Stomach (tissue), 9 donors: ENCODE measurements around the gene MBP. TPM values are rescaled to one million over a fixed set of nuclear protein-coding genes. Genes with fewer than 3 reads are reported as not detected.

Experiments used
- DNase-seq, 2 donors: peaks; one replicate each; pipeline versions ENCODE4 v3.0.0 to v3.0.0-alpha.2; 2013 to 2019
- H3K27ac ChIP-seq, 5 donors: fragments of 200-600 bp in 4 of 5; sonication (generic) in 4 of 5; one replicate each; pipeline ENCODE4 v1.5.1; 2013 to 2019; ENCODE audit warnings: mild to moderate bottlenecking in 1 of 5, moderate library complexity in 1 of 5
- H3K27me3 ChIP-seq, 3 donors: fragments of 200-600 bp; sonication (generic); one replicate each; pipeline ENCODE4 v1.5.1; 2017 to 2019; ENCODE audit warnings: mixed run types in 1 of 3
- H3K36me3 ChIP-seq, 4 donors: fragments of 200-600 bp; sonication (generic); 1 replicate in 3 of 4; 2 replicates in 1 of 4; pipeline ENCODE4 v1.5.1; 2016 to 2019
- H3K4me1 ChIP-seq, 4 donors: fragments of 200-600 bp; sonication (generic); one replicate each; pipeline ENCODE4 v1.5.1; 2016 to 2019
- H3K4me3 ChIP-seq, 4 donors: fragments of 200-600 bp; sonication (generic) in 3 of 4; one replicate each; pipeline ENCODE4 v1.5.1; 2016 to 2019; ENCODE audit warnings: mild to moderate bottlenecking in 1 of 4
- H3K9me3 ChIP-seq, 4 donors: fragments of 200-600 bp; sonication (generic); one replicate each; pipeline ENCODE4 v1.5.1; 2016 to 2019
- CTCF ChIP-seq, 7 experiments: fragments of 450-650 bp in 4 of 7; fragments of 200-600 bp in 3 of 7; sonication (generic) in 3 of 7; IDR thresholded peaks; one replicate each; pipeline ENCODE4 v1.5.1; 2016 to 2019; ENCODE audit warnings: antibody characterized with exemption in 7 of 7, control low read depth in 2 of 7, mild to moderate bottlenecking in 1 of 7
- EP300 ChIP-seq: sonication (generic); formaldehyde crosslinking; IDR thresholded peaks from one replicate; pipeline ENCODE4 v1.6.1; 2017; ENCODE audit warnings: antibody characterized with exemption
- POLR2A ChIP-seq, 4 donors: fragments of 450-650 bp; IDR thresholded peaks; one replicate each; pipeline ENCODE4 v1.6.1; 2016; ENCODE audit warnings: antibody characterized with exemption in 4 of 4, control low read depth in 2 of 4, mild to moderate bottlenecking in 1 of 4, moderate library complexity in 1 of 4
- POLR2AphosphoS5 ChIP-seq, 3 donors: sonication (generic); formaldehyde crosslinking; IDR thresholded peaks; one replicate each; pipeline ENCODE4 v1.6.1; 2016; ENCODE audit warnings: antibody characterized with exemption in 3 of 3
- WGBS, 5 donors: extraction: QIAGEN DNeasy Blood & Tissue Kit in 3 of 5; methylation state at CpG; one replicate each; pipeline versions ENCODE4 v1.1.5 to v1.1.7; 2013 to 2018; 5-methylcytosine and 5-hydroxymethylcytosine counted together
- intact Hi-C: fragments of 100-400 bp; cut with DNase I; formaldehyde crosslinking; loops from one replicate; pipeline ENCODE4 v1.15.1; 2023; ENCODE audit warnings: low total_unique reads
- polyA plus RNA-seq, 3 donors: library from polyadenylated mRNA; stranded (reverse); fragments of 200-250 nt; gene quantifications; one replicate each; pipeline ENCODE4 v1.2.3, GENCODE V29; 2013
- total RNA-seq, 5 donors: library from RNA; depleted of rRNA; stranded (reverse); fragments of >200 nt; gene quantifications; one replicate each; pipeline versions ENCODE4 v1.1.0 to v1.2.3, GENCODE V29; 2014 to 2016
- donor health status: healthy with polysubstance abuse.
- donor health status: Bipolar disorder and iron deficiency.
- donor health status: healthy.

Gene MBP
- total and polyA plus RNA-seq, 8 donors: 7.9 to 407 (median 33.3) TPM

GRCh38 chr18:77042583-77042982 is 90.0 kb downstream of the MBP start:
- H3K27me3 ChIP-seq: no peaks in the 10 kb centered on the region
- peaks cover 0 to 28% (median 18%) of the 10 kb centered on the region in 4 donors for H3K36me3 ChIP-seq
- TF ChIP-seq POLR2A (IDR thresholded peaks at IDR 0.05): no peak
- no peak for TF ChIP-seq CTCF (IDR thresholded peaks at IDR 0.05)
- no peak for TF ChIP-seq POLR2AphosphoS5 (IDR thresholded peaks at IDR 0.05)
- TF ChIP-seq EP300: no peak
- no peak for DNase-seq
- intact Hi-C loops: no loop called here
- peaks cover 0 to 16% (median 0%) of the 10 kb centered on the region in 4 donors for H3K4me1 ChIP-seq
- H3K27ac ChIP-seq: no peak overlapping the region
- no peak overlapping the region for H3K4me3 ChIP-seq
- no peaks in the 10 kb centered on the region for H3K9me3 ChIP-seq
- WGBS, 5 donors: 83 to 90% (median 85%) methylated on average over 10 of the region's 10 CpGs

- intact Hi-C loops: no loop called here
- Histone ChIP-seq H3K9me3 (no peaks in the 10 kb centered on the region), H3K27me3 (no peaks in the 10 kb centered on the region), H3K36me3 (peaks cover 0 to 21% (median 6%) of the 10 kb centered on the region in 4 donors), H3K4me3 (no peak overlapping the region), H3K27ac (no peak overlapping the region), H3K4me1 (peaks cover 0 to 29% (median 8%) of the 10 kb centered on the region in 4 donors)
- no peak for TF ChIP-seq CTCF (IDR thresholded peaks at IDR 0.05)
- TF ChIP-seq POLR2AphosphoS5 (IDR thresholded peaks at IDR 0.05): no peak
- TF ChIP-seq POLR2A (IDR thresholded peaks at IDR 0.05): no peak
- TF ChIP-seq EP300: no peak
- WGBS, 5 donors: 76 to 88% (median 78%) methylated on average over 10 of the region's 10 CpGs
- no peak for DNase-seq
Measured at GRCh38 chr18:77039196-77040130, 93.1 kb downstream of the MBP start.

GRCh38 chr18:77038182-77038858 is 94.3 kb downstream of the MBP start:
- WGBS, 5 donors: 68 to 86% (median 73%) methylated on average over 3 of the region's 3 CpGs
- Histone ChIP-seq H3K4me3 (no peak overlapping the region), H3K36me3 (peaks cover 0 to 17% (median 5%) of the 10 kb centered on the region in 4 donors), H3K4me1 (peaks cover 0 to 29% (median 8%) of the 10 kb centered on the region in 4 donors), H3K27ac (no peak overlapping the region), H3K9me3 (no peaks in the 10 kb centered on the region), H3K27me3 (no peaks in the 10 kb centered on the region)
- TF ChIP-seq POLR2AphosphoS5 (IDR thresholded peaks at IDR 0.05) (no peak), EP300 (no peak), CTCF (IDR thresholded peaks at IDR 0.05) (no peak), POLR2A (IDR thresholded peaks at IDR 0.05) (no peak)
- intact Hi-C loops: no loop called here
- DNase-seq: no peak

- no peak overlapping the region for H3K27ac ChIP-seq
- H3K4me3 ChIP-seq: no peak overlapping the region
- DNase-seq: no peak
- H3K27me3 ChIP-seq: no peaks in the 10 kb centered on the region
- peaks cover 0 to 29% (median 8%) of the 10 kb centered on the region in 4 donors for H3K4me1 ChIP-seq
- no peak for TF ChIP-seq POLR2AphosphoS5 (IDR thresholded peaks at IDR 0.05)
- no peak for TF ChIP-seq CTCF (IDR thresholded peaks at IDR 0.05)
- TF ChIP-seq POLR2A (IDR thresholded peaks at IDR 0.05): no peak
- no peak for TF ChIP-seq EP300
- no peaks in the 10 kb centered on the region for H3K9me3 ChIP-seq
- 85 to 97% (median 92%) methylated on average over 13 of the region's 13 CpGs for WGBS, 5 donors
- H3K36me3 ChIP-seq: peaks cover 0 to 17% (median 4%) of the 10 kb centered on the region in 4 donors
- intact Hi-C loops: no loop called here
Measured at GRCh38 chr18:77037567-77037966, 95.0 kb downstream of the MBP start.
